Keratinocyte (primary cell): ENCODE measurements around the gene AVPR2. TPM values are rescaled to one million over a fixed set of nuclear protein-coding genes. Genes with fewer than 3 reads are reported as not detected.

Experiments
- DNase-seq: peaks from one replicate; pipeline ENCODE4 v3.0.0-alpha.2; 2011; ENCODE audit warnings: low read depth, missing footprints, low spot score
- FAIRE-seq: peaks from 2 replicates; lab custom pipeline; 2011; peaks lifted over from hg19 to GRCh38; lab: Jason Lieb, UNC
- H2AFZ ChIP-seq: 2 replicates; pipeline ENCODE4 v1.6.0; 2012; ENCODE audit warnings: low read length, control low read depth, inconsistent platforms; ENCODE audit not compliant: control insufficient read depth
- H3K27ac ChIP-seq: 2 replicates; pipeline ENCODE4 v1.5.1; 2011; ENCODE audit warnings: low read length; ENCODE audit not compliant: control insufficient read depth, insufficient read depth
- H3K27me3 ChIP-seq: 3 replicates; pipeline ENCODE4 v1.6.0; 2011; ENCODE audit warnings: low read length; ENCODE audit not compliant: control insufficient read depth, insufficient read depth; ENCODE audit errors: extremely low read depth
- H3K36me3 ChIP-seq, 2 experiments: 2 replicates in 1 of 2; 3 replicates in 1 of 2; pipeline ENCODE4 v1.5.1; 2011; ENCODE audit warnings: low read length in 2 of 2, mild to moderate bottlenecking in 1 of 2; ENCODE audit not compliant: control insufficient read depth in 2 of 2, insufficient read depth in 2 of 2; ENCODE audit errors: extremely low read depth in 1 of 2
- H3K4me1 ChIP-seq: 3 replicates; pipeline ENCODE4 v1.5.1; 2011; ENCODE audit warnings: low read length; ENCODE audit not compliant: control insufficient read depth, insufficient read depth; ENCODE audit errors: extremely low read depth
- H3K4me2 ChIP-seq: 3 replicates; pipeline ENCODE4 v1.6.0; 2011; ENCODE audit warnings: low read depth, low read length; ENCODE audit not compliant: control insufficient read depth, insufficient read depth; ENCODE audit errors: extremely low read depth
- H3K4me3 ChIP-seq, 3 experiments: fragments of 200-600 bp in 1 of 3; sonication (generic) in 1 of 3; 2 replicates in 2 of 3; 3 replicates in 1 of 3; pipeline ENCODE4 v1.5.1; 2011 to 2016; ENCODE audit warnings: low read length in 3 of 3, mild to moderate bottlenecking in 3 of 3, control low read depth in 2 of 3, inconsistent platforms in 1 of 3, low read depth in 1 of 3, mixed read lengths in 1 of 3, mixed run types in 1 of 3, moderate library complexity in 1 of 3; ENCODE audit not compliant: control insufficient read depth in 2 of 3, insufficient read depth in 2 of 3; ENCODE audit errors: extremely low read depth in 1 of 3
- H3K79me2 ChIP-seq: 2 replicates; pipeline ENCODE4 v1.6.0; 2012; ENCODE audit warnings: low read length; ENCODE audit not compliant: control insufficient read depth, insufficient read depth
- H3K9ac ChIP-seq: 3 replicates; pipeline ENCODE4 v1.6.0; 2011; ENCODE audit warnings: low read length; ENCODE audit not compliant: control insufficient read depth, insufficient read depth; ENCODE audit errors: extremely low read depth
- H3K9me1 ChIP-seq: 3 replicates; pipeline ENCODE4 v1.6.0; 2011; ENCODE audit warnings: low read length; ENCODE audit not compliant: control insufficient read depth, insufficient read depth; ENCODE audit errors: extremely low read depth
- H3K9me3 ChIP-seq: 2 replicates; pipeline ENCODE4 v1.5.1; 2012; ENCODE audit warnings: low read depth, low read length; ENCODE audit not compliant: control insufficient read depth
- H4K20me1 ChIP-seq: 3 replicates; pipeline ENCODE4 v1.6.0; 2011; ENCODE audit warnings: low read length; ENCODE audit not compliant: control insufficient read depth, insufficient read depth; ENCODE audit errors: extremely low read depth
- CTCF ChIP-seq, 3 experiments: IDR thresholded peaks in 1 of 3; conservative IDR thresholded peaks in 1 of 3; optimal IDR thresholded peaks in 1 of 3; 2 replicates in 2 of 3; 3 replicates in 1 of 3; pipeline versions ENCODE3 to v1.5.1; 2011; ENCODE audit warnings: low read length in 3 of 3, mild to moderate bottlenecking in 3 of 3, moderate library complexity in 2 of 3, control low read depth in 1 of 3, inconsistent platforms in 1 of 3; ENCODE audit not compliant: insufficient read depth in 2 of 3; ENCODE audit errors: extremely low read depth in 1 of 3
- EZH2 ChIP-seq: IDR thresholded peaks from one replicate; pipeline ENCODE4 v1.6.1; 2012; ENCODE audit warnings: inconsistent platforms, mild to moderate bottlenecking, low read length, moderate library complexity
- dilution Hi-C: fragments of 300-500 bp; cut with MboI; formaldehyde crosslinking; loops from one replicate; pipeline ENCODE4 v1.7.0; 2020; ENCODE audit warnings: low sequenced_read_pairs; ENCODE audit not compliant: extremely low pct_ligation_motif_present
- polyA plus RNA-seq, 5 experiments: library from polyadenylated mRNA; depleted of rRNA in 3 of 5; stranded (reverse) in 3 of 5; stranded (forward) in 1 of 5; unstranded in 1 of 5; fragments of >200 nt; gene quantifications; 1 replicate in 1 of 5; 2 replicates in 3 of 5; 3 replicates in 1 of 5; pipeline versions ENCODE4 v1.2.1 to v1.2.3, GENCODE V29; 2011 to 2012; ENCODE audit warnings: missing spikeins in 2 of 5, low read depth in 1 of 5, low replicate concordance in 1 of 5

Gene AVPR2
- polyA plus RNA-seq, 1 donor (not counting 4 experiments of a cell fraction or from before 2014, with no cell fraction given) = not detected

GRCh38 chrX:153885968-153886903 lies 18.2 kb upstream of the AVPR2 start, which contains the start of gene L1CAM:
TSS of gene L1CAM (minus strand) at chrX:153886173. CDS start at chrX:153875836, 10,337 bp downstream.
- no peaks in the 10 kb centered on the region for H3K79me2 ChIP-seq
- TF ChIP-seq CTCF (optimal IDR thresholded peaks at IDR 0.05 in 1 of 3, IDR thresholded peaks at IDR 0.05 in 1 of 3, conservative IDR thresholded peaks at IDR 0.05 in 1 of 3; ENCODE audit: extremely low read depth in 1 of 3, insufficient read depth in 2 of 3, low read length in 3 of 3) = no peak
- dilution Hi-C loops = no loop called here
- DNase-seq (no peak), FAIRE-seq (no peak)
- H3K36me3 ChIP-seq = no peaks in the 10 kb centered on the region
- no peak within 1 kb of the TSS for H2AFZ ChIP-seq
- no peaks in the 10 kb centered on the region for H3K9me1 ChIP-seq
- H3K27ac ChIP-seq = no peak within 1 kb of the TSS
- peak within 1 kb of the TSS; percentile 51 for H3K4me2 ChIP-seq
- H3K9ac ChIP-seq = no peak within 1 kb of the TSS
- H4K20me1 ChIP-seq = no peaks in the 10 kb centered on the region
- H3K27me3 ChIP-seq = peaks cover 21% of the 10 kb centered on the region
- peaks cover 3% of the 10 kb centered on the region for H3K4me1 ChIP-seq
- H3K4me3 ChIP-seq = peak within 1 kb of the TSS; percentile 46 to 59 (median 59)
- no peaks in the 10 kb centered on the region for H3K9me3 ChIP-seq

GRCh38 chrX:153886915-153887314 lies 17.6 kb upstream of the AVPR2 start:
- no peak for FAIRE-seq
- no peak for DNase-seq
- dilution Hi-C loops = no loop called here

More at GRCh38 chrX:153886915-153887314, 17.6 kb upstream of the AVPR2 start:
- no peak overlapping the region for H3K4me2 ChIP-seq
- H3K36me3 ChIP-seq = no peaks in the 10 kb centered on the region
- H3K9me1 ChIP-seq = no peaks in the 10 kb centered on the region
- no peak overlapping the region for H3K27ac ChIP-seq
- TF ChIP-seq EZH2 = no peak
- no peak for TF ChIP-seq CTCF (optimal IDR thresholded peaks at IDR 0.05 in 1 of 3, IDR thresholded peaks at IDR 0.05 in 1 of 3, conservative IDR thresholded peaks at IDR 0.05 in 1 of 3; ENCODE audit: extremely low read depth in 1 of 3, insufficient read depth in 2 of 3, low read length in 3 of 3)
- no peaks in the 10 kb centered on the region for H3K79me2 ChIP-seq
- H2AFZ ChIP-seq = no peak overlapping the region
- H3K9ac ChIP-seq = no peak overlapping the region
- no peaks in the 10 kb centered on the region for H3K9me3 ChIP-seq
- peaks cover 21% of the 10 kb centered on the region for H3K27me3 ChIP-seq
- no peaks in the 10 kb centered on the region for H4K20me1 ChIP-seq
- peaks cover 3% of the 10 kb centered on the region for H3K4me1 ChIP-seq
- H3K4me3 ChIP-seq = no peak overlapping the region
